Spinal cord (tissue), 4 donors: ENCODE results near the gene CDKL4. TPM values are rescaled to one million over a fixed set of nuclear protein-coding genes. Genes with fewer than 3 reads are reported as not detected.

ENCODE experiments used
- polyA plus RNA-seq, 2 donors: library from polyadenylated mRNA; unstranded; fragments of 120-200 nt; gene quantifications; one replicate each; pipeline ENCODE4 v1.2.1, GENCODE V29; 2013; ENCODE audit not compliant: insufficient read length in 2 of 2
- small RNA-seq: library from RNA; depleted of rRNA; stranded (forward); fragments of <200 nt; gene quantifications from one replicate; pipeline ENCODE3, GENCODE V24; 2014; ENCODE audit warnings: low replicate concordance
- total RNA-seq, 2 donors: library from RNA; depleted of rRNA in 1 of 2; stranded (reverse); fragments of 120-200 nt in 1 of 2; fragments of >200 nt in 1 of 2; gene quantifications; one replicate each; pipeline versions ENCODE4 v1.2.3 to v1.2.4, GENCODE V29; 2013 to 2014

CDKL4 gene
- total and polyA plus RNA-seq, 4 donors, result 1.2 to 9.1 (median 2.5) TPM

Small RNA genes within 50 kb of the gene (small RNA-seq; reads per million reads assigned to genes)
- not detected for gene RF00019
- gene RF00272, result not detected

Other genes starting within 250 kb of the CDKL4 start
- 10 to 100 TPM; 35.0 to 61.4 TPM for gene SOS1, start 122.9 kb downstream of the CDKL4 start, total RNA-seq
- gene SOS1, start 122.9 kb downstream of the CDKL4 start, polyA plus RNA-seq, result 10 to 100 TPM; 29.8 to 36.7 TPM
- 10 to 100 TPM; 59.5 to 88.9 TPM for gene MAP4K3, start 193.3 kb upstream of the CDKL4 start, total RNA-seq
- 10 to 100 TPM; 48.0 to 58.3 TPM for gene MAP4K3, start 193.3 kb upstream of the CDKL4 start, polyA plus RNA-seq